Measurements from ENCODE around the gene ARHGEF28. TPM values are rescaled to one million over a fixed set of nuclear protein-coding genes. Genes with fewer than 3 reads are reported as not detected.

ARHGEF28 gene
- total RNA-seq, 1 experiment from 2014 or later: 6.1 TPM

DNA sequence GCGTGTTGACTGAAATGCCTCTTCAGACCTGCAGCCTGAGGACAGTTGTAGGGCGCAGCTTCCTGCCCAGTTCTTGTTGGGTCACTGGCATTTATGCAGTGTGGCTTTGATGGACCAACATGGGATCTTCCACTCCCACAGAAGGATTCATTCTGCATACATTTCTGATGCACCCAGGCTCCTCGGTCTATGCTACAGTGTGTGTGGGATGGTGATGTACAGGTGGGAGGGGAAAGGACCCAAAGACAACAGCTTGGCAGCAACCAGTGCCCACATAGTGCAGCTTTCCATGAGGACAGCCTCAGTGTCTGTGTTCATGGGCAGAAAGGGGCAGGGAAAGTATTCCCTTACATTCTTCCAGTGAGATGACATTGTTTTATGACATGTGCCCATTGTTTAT is 237.9 kb downstream of the ARHGEF28 start:
- BruUV-seq (replicated peaks): no TSS peak
- no peaks in the 10 kb centered on the region for H3K9me2 ChIP-seq (ENCODE audit: insufficient read depth)
- TF ChIP-seq RAD21 (IDR thresholded peaks at IDR 0.05; ENCODE audit: low read depth) (no peak), CEBPB (IDR thresholded peaks at IDR 0.05; ENCODE audit: low read depth) (no peak), YY1 (IDR thresholded peaks at IDR 0.05; ENCODE audit: extremely low read depth, insufficient replicate concordance, low read depth, low read length) (no peak), EZH2 (IDR thresholded peaks at IDR 0.05) (no peak), ELF1 (IDR thresholded peaks at IDR 0.05; ENCODE audit: borderline replicate concordance, low read depth) (no peak), JUND (IDR thresholded peaks at IDR 0.05) (no peak), CTCF (IDR thresholded peaks at IDR 0.05 in 2 of 3, conservative IDR thresholded peaks at IDR 0.05 in 1 of 3; ENCODE audit: borderline replicate concordance in 1 of 3, insufficient read depth in 1 of 3, low read depth in 2 of 3, low read length in 2 of 3) (no peak), MAX (IDR thresholded peaks at IDR 0.05) (no peak), POLR2AphosphoS5 (IDR thresholded peaks at IDR 0.05; ENCODE audit: low read depth, low read length) (no peak), SIN3A (IDR thresholded peaks at IDR 0.05; ENCODE audit: low read depth) (no peak), CBX3 (IDR thresholded peaks at IDR 0.05; ENCODE audit: low read depth) (no peak), ZNF274 (IDR thresholded peaks at IDR 0.05; ENCODE audit: low read depth, low read length) (no peak), TCF7L2 (IDR thresholded peaks at IDR 0.05; ENCODE audit: borderline replicate concordance, extremely low read depth, insufficient read depth, insufficient read length) (no peak), EZH2phosphoT487 (IDR thresholded peaks at IDR 0.05; ENCODE audit: borderline replicate concordance) (no peak), EGR1 (IDR thresholded peaks at IDR 0.05; ENCODE audit: low read depth) (no peak), FOSL1 (IDR thresholded peaks at IDR 0.05; ENCODE audit: low read depth) (no peak), SP1 (IDR thresholded peaks at IDR 0.05; ENCODE audit: low read depth) (no peak), ZFX (IDR thresholded peaks at IDR 0.05) (no peak), SRF (IDR thresholded peaks at IDR 0.05; ENCODE audit: low read depth) (no peak)
- TF ChIP-seq, protein P1, sequence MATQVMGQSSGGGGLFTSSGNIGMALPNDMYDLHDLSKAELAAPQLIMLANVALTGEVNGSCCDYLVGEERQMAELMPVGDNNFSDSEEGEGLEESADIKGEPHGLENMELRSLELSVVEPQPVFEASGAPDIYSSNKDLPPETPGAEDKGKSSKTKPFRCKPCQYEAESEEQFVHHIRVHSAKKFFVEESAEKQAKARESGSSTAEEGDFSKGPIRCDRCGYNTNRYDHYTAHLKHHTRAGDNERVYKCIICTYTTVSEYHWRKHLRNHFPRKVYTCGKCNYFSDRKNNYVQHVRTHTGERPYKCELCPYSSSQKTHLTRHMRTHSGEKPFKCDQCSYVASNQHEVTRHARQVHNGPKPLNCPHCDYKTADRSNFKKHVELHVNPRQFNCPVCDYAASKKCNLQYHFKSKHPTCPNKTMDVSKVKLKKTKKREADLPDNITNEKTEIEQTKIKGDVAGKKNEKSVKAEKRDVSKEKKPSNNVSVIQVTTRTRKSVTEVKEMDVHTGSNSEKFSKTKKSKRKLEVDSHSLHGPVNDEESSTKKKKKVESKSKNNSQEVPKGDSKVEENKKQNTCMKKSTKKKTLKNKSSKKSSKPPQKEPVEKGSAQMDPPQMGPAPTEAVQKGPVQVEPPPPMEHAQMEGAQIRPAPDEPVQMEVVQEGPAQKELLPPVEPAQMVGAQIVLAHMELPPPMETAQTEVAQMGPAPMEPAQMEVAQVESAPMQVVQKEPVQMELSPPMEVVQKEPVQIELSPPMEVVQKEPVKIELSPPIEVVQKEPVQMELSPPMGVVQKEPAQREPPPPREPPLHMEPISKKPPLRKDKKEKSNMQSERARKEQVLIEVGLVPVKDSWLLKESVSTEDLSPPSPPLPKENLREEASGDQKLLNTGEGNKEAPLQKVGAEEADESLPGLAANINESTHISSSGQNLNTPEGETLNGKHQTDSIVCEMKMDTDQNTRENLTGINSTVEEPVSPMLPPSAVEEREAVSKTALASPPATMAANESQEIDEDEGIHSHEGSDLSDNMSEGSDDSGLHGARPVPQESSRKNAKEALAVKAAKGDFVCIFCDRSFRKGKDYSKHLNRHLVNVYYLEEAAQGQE (IDR thresholded peaks at IDR 0.05; ENCODE audit: low read depth): no peak
- H3K4me1 ChIP-seq (ENCODE audit: control insufficient read depth in 1 of 2, insufficient read depth in 2 of 2, low read length in 2 of 2): no peaks in the 10 kb centered on the region
- no peak for DNase-seq (ENCODE audit: low read depth, low spot score)
- CTCF ChIA-PET: no interaction called here
- POLR2A ChIA-PET: no interaction called here
- no peak overlapping the region for H3K4me3 ChIP-seq (replicated peaks in 1 of 2; ENCODE audit: low read depth in 1 of 2, low read length in 2 of 2)
- no peaks in the 10 kb centered on the region for H3K36me3 ChIP-seq (ENCODE audit: control insufficient read depth in 1 of 2, insufficient read depth in 2 of 2, low read length in 2 of 2)
- no peak overlapping the region for H3K27ac ChIP-seq (ENCODE audit: low read depth, low read length)
- H3K27me3 ChIP-seq (ENCODE audit: insufficient read depth, low read length): no peaks in the 10 kb centered on the region
- intact Hi-C loops (cut with micrococcal nuclease): no loop called here
- no peak for ATAC-seq
- no peaks in the 10 kb centered on the region for H4K20me1 ChIP-seq (ENCODE audit: insufficient read depth)
- no peaks in the 10 kb centered on the region for H3K79me2 ChIP-seq (ENCODE audit: insufficient read depth, low read length)
- no peak overlapping the region for H3K9ac ChIP-seq (ENCODE audit: low read length)
- RAD21 ChIA-PET (ENCODE audit: low non-redundant PET in 1 of 2, low total read pairs in 2 of 2, uncharacterized antibody in 2 of 2, unreplicated experiment in 2 of 2): no interaction called here
- H2AFZ ChIP-seq (ENCODE audit: low read depth, low read length, poor library complexity, severe bottlenecking): no peak overlapping the region
- no peaks in the 10 kb centered on the region for H3K9me3 ChIP-seq (ENCODE audit: control insufficient read depth in 1 of 2, insufficient read depth in 1 of 2, low read depth in 1 of 2, low read length in 2 of 2)
- no peak overlapping the region for H3K4me2 ChIP-seq (ENCODE audit: low read length)
